Endothelial cell of hepatic sinusoid (primary cell): ENCODE results near the gene MKNK1.

Experiments
- in situ Hi-C: cut with HindIII; loops from 2 replicates; pipeline ENCODE4 v1.10.0; 2017; ENCODE audit warnings: low sequenced_read_pairs

The MKNK1 gene

DNA sequence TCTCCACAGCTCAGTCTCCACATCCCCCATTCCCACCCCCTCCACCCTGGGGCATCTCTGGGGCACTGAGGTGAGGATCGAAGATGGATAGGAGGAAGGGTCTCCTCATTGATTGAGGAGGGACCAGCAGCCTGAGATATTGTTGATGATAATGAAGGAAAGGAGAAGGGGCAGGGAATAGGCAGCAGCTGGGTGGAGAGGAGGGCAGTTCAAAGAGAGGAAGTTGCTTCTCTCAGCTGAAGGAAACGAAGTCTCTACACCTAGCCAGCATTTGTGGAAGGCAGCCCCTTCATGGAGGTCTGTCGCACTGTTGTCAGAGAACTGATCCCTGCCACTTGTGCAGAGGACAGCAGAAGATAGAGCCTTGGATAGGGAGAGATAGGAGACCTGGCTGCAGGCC lies 58.3 kb downstream of the MKNK1 start:
- in situ Hi-C loops: no loop called here

DNA sequence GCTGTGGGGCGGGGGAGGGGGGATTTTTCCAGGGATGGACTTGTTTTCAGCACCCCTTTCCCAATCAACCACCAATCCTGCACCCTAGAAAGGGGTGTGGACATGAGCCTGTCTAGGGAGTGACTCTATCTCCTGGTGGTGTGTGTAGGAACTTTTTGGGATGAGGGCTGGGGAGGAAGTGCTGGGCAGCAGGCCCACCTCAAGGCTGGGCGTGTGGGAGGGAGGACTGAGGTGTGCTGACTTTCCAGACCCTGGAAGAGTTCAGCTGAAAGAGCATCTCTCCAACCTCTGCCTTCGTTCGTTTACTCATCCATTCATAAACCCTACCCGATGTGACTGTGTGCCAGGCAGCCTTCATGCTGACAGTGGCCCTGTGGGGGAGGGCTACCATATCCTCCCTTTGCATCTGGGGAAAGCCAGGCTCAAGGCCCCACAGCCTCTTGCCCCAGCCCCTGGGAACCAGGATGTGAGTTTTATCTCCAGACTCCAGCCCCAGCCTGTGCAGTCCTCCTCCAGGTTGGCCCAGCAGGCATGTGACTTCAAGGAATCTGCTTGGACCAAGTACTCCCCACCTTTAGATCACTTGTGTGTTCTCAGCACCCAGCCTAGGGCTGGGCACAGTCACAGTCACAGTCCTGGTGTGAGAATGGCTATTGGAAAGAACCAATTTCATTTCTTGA lies 59.4 kb downstream of the MKNK1 start:
- in situ Hi-C loops: no loop called here

DNA sequence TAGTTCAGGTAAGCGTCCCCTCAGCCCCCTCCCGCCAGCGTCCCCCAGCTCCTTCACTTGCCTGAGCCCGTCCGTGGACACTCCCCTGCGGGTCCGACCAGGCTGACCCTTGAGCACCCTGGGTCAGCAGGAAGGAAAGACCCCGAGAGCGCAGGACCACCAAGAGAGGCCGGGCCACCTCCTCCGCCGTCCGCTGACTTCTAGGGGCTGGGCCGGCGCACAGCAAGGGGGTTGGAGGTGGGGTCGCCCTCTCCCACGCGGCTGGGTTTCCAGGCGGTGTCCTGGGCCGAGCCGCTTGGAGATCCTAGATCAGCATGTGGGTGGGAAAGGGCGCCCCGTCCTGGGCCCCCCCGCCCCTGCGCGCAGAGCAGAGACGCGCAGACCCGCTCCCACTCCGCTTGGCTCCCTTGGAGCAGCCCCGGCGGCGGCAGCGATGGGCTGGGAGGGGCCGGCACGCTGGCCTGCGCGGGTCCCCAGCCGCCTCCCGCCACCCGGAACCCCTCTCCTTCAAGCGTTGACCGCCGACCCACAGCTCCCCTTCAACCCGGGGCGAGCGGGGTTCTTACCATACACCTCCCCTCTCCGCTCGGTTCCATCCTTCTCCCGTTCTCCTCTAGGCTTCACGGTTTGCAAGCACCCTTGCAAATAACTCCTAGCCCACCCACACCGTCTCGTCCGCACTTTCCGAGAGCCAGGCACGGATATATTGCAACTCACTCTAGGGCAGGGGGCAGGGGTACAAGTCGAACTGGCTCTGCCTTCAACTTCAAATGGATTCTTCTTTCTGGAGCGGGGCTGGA lies 60.1 kb downstream of the MKNK1 start:
- in situ Hi-C loops: no loop called here

DNA sequence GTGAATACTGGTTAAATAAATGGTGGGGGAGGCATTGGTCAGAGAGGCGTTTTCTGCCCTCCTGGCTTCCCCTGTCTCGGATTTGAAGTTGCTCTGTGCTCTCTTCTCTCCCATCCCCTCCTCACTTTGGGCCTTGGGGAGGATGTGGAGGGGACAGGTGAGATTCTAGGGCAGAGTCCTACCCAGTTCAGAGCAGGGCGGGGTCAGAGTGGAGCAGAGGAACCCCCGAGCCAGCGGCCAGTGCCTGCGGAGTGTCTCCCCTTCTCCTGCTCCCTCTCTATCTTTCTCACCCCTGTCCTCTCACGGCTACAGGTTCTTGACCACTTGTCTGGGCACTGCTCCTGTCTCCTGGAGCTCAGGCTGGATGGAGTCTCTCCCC lies 60.7 kb downstream of the MKNK1 start:
- in situ Hi-C loops: no loop called here

DNA sequence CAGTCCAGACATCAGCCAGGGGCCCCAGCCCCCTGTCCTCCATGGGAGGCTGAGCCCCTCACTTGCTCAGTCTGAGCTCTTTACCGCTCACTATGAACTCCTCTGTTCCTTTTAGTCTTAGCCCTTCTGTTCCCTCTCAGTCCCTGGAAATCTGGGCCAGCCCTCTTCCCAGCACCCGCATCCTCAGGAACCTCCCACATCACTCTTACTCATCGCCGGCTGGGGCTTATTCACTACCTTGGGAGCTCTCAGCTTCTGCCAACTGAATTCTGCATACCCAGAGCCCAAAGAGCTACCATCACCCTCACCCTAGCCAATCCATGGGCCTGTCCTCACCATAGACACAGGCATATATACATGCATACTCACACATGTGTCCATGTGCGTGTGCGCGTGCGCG lies 64.1 kb downstream of the MKNK1 start:
- in situ Hi-C loops: loop anchor here (5.0 kb wide), 1 partner anchor 108 kb away; no protein-coding TSS in a partner anchor

DNA sequence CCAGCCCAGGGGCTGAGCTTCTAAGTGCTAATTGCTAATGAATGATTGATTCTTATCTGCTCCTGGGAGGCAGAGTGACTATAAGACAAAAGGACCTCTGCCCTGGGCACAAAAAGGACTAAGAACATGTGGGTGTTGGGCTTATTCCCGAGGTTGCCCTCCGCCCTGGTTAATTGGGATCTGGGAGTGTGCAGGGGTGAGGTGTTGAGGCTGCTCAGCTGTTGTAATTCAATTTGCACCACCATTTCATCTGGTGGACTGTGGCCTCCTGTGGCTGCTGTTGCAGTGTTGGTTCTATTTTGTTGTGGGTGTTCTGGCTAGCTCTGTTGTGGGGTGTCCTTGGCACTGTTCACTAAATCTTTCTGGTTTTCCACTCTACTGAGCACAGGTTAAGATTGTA lies 65.9 kb downstream of the MKNK1 start:
- in situ Hi-C loops: loop anchor here (5.0 kb wide), 1 partner anchor 106 kb away; no protein-coding TSS in a partner anchor

DNA sequence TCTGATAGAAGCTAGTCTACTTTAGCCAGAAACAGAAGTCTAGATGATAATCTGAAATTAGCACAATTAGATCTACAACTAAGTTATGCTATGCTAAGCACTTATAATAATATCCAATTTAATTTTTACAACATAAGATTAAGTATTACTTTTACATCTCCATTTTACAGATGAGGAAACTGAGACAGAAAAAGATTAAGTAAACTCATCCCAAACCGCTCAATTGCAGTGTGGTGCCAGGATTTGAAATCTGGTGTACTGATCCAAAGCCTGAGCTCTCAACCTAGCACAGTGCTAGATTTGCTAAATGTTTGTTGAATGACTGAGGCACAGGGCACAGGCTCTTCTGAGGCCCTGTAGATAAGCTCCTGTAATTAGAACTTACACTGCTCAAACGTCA lies 66.4 kb downstream of the MKNK1 start:
- in situ Hi-C loops: loop anchor here (5.0 kb wide), 1 partner anchor 105 kb away; no protein-coding TSS in a partner anchor

DNA sequence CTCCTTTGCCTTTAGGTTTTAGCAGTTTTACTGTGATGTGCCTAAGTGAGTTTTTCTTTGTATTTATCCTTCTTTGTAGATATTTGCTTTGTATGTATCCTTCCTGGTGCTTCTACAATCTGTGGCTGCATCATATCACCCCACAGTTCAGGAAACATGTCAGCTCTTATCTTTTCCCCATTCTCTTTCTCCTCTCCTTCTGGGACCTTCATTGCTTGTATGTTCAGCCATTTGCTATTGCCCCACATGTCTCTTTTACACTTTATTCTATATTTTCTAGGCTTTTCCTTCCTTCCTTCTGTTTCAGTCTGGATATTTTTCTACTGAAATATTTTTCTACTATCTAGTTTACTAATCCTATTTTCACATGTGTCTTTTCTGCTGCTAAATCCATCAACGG lies 67.5 kb downstream of the MKNK1 start:
- in situ Hi-C loops: loop anchor here (5.0 kb wide), 1 partner anchor 104 kb away; no protein-coding TSS in a partner anchor

DNA sequence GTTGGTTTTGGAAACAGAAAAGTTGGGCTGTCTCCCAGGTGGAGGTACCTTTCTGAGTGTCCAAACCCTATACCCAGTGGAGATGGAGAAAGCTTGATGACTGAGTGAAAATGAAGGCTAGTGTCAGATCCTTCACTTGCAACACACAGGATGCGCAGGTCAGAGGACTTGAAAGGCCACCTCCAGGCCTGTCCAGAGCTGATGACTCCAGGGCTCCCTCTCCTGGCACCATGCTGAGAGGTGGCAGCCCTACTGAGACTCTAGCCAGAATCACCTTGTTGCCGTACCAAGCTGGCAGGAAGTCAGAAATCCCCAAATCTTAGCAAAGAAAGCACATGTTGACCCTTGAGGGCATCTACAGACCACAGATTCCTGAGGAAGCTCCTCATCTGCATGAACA lies 69.0 kb downstream of the MKNK1 start:
- in situ Hi-C loops: loop anchor here (5.0 kb wide), 1 partner anchor 103 kb away; no protein-coding TSS in a partner anchor

DNA sequence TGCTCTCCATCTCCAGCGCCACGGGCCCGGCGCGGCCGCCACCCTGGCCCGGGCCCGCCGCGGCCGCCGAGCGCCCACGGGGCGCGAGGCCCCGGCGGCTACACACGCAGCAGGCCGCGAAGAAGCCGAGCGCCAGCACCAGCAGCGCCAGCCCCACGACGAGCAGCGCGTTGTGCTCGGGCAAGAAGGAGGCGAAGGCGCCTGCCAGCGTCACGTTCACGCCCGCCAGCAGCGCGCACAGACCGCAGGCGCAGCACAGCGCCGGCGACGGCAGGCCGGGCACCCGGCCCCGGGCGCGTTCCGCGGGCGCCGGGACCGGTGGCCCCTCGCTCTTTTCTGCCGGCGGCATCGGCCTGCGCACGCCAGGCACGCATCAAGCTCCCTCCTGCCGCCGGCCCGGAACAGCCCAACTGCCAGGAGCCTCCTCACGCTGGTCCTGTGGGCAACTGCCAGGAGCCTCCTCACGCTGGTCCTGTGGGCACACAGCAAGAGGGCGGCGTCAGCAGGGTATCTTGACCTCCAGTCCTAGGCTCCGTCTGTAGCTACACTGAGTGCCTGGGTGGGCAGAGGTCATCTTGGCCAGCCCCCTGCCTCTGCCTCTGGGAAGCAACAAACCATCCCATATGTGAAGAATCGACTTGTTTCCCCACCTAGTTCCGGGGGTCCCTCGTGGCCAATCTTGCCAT lies 70.7 kb downstream of the MKNK1 start:
- in situ Hi-C loops: no loop called here

DNA sequence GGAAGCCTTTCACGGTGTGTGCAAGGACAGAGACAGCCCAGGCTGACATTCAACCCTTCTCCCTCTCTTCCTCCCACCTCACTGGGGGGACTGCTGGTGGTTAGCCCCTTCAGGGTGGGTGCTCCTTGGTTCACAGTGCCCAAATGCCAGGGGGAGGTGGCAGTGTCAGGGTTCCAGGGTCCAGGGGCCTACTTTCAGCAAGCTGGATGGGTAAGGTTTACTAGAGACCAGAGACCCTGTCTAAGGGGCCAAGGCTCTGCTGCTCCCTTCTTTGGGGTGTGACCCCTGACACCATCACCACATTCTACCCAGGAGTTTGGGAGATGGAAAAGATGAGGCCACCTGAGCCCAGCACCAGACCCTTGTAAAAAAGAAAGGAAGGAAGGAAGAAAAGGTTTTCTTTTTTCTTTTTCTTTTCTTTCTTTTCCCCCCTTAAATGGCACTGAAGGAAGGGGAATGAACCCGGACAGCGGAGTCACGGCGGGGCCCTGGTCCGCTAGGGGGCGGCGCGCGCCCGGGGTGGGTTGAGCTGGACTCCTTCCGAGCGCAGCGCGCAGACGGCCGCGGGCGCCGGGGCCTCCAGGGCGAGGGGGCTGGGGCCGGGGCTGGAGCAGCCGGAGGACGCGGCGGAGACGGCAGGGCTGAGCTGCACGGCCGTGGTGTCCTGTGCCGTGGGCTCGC lies 71.4 kb downstream of the MKNK1 start:
- in situ Hi-C loops: no loop called here

DNA sequence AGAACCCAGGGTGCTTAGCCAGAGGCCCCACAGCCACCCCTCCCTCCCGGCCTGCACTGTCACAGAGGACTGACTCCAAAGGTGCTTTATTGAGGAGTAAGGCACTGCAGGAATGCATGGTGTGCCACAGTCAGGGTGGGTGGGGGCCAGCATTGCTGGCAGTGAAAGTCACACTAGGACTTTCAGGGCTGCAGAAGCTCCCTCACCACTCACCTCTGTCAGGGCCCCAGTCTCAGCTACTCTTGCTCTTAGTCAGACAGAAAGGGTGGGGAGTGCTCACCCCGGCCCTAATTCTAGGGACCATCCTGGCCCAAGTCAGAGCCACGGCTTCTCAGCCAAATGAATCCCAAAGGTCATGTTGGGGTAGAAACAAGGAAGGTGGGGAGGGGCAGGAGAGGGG lies 72.0 kb downstream of the MKNK1 start:
- in situ Hi-C loops: no loop called here

DNA sequence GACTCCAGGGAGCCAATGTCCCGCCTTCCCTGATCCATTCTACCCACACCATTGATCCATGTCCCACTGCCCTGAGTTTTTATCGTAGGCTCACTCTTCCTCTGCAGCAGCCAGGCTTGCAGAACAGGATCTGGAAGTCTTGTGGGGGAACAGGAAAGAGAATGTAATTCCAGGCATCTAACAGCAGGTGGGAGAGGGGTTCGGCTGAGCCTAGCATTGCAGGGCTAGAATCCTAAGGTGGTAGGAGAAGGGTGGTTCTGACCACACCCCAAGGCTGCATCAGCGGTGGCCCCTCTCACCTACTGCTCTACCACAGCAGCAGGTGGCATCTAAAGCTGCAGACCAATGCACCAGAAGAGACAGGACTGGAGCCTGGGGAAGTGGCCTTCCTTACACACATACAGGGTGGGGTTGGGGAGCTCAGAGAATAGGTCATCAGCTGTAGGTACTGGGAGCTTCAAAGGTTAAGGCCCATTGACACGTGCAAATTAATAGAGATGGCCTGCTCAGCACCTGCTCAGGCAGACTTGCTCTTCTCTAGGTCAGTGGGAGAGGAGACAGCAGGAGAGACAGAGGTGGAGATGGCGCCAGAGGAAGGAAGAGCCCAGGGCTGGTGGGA lies 73.2 kb downstream of the MKNK1 start:
- in situ Hi-C loops: no loop called here

DNA sequence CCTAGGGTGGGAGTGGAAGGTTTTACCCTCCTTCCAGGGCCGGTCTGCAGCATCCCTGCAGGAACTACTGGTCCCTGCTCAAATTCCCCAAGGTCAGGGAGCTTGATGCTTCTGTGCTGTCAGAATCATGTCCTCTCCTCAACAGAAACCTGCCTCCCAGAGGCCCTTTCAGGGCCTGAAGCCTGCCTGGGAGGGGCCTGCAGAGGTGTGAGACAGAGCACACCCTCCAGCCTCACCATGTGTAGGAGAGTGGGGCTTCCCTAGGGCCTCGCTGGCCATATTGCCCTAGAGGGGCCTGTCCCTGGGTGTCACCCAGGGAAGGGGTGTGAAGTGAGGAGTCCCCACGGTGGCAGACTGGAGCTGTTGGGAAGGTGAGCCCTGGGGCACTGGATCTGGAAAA lies 73.8 kb downstream of the MKNK1 start:
- in situ Hi-C loops: no loop called here

DNA sequence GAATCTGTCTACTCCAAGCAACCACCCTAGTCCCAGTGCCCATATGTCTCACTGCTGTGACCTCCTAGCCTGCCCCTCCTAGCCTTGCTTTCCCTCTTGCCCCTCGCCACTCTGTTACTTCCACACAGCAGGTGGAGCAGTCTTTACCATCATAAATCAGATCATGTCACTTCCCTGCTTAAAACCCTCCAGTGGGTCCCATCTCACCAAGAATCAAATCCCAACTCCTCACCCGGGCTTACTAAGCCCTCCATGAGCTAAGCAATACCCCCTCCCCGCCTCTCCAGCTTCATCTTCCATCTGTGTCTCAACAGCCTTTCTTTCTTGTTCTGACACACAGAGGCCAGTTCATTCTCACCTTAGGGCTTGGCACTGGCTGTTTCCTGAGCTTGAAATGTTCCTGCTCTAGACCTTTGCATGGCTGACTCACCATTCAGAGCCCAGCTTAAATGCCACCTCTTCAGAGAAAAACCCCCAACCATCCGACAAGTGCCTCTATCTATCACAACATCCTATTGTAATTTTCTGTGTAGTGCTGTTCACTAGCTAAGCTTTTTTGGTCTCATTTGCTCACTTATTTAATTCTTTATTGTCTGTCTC lies 74.9 kb downstream of the MKNK1 start:
- in situ Hi-C loops: no loop called here

DNA sequence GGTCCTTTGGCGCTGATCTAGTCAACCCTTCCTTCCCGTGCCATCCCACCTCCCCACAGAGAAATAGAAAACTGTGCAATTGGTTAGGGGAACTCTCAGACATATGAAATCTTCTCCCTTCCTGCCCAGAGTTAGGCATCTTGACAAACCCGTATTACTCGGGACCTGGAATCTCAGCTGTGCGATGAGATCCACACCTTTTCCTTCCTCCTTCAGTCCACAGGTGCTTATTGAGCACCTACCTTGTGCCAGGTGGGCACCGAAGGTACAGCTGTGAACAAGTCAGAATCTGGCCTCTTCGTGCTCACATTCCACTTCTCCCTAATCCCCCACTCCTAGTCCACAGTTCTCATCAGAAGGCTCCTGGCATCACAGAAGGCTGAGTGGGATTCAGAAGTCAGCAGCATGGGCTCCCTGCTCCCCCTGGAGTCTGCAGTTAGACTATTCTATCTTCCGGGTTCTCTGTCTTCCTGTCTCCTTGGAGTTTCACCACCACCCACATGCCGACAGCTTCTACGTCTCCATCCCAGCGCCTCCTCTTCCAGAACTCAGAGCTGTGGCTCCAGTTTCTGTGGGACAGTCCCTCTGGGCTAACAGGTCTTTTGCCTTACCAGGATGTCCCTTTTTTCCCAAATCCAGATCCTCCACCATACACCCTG lies 75.6 kb downstream of the MKNK1 start:
- in situ Hi-C loops: no loop called here

DNA sequence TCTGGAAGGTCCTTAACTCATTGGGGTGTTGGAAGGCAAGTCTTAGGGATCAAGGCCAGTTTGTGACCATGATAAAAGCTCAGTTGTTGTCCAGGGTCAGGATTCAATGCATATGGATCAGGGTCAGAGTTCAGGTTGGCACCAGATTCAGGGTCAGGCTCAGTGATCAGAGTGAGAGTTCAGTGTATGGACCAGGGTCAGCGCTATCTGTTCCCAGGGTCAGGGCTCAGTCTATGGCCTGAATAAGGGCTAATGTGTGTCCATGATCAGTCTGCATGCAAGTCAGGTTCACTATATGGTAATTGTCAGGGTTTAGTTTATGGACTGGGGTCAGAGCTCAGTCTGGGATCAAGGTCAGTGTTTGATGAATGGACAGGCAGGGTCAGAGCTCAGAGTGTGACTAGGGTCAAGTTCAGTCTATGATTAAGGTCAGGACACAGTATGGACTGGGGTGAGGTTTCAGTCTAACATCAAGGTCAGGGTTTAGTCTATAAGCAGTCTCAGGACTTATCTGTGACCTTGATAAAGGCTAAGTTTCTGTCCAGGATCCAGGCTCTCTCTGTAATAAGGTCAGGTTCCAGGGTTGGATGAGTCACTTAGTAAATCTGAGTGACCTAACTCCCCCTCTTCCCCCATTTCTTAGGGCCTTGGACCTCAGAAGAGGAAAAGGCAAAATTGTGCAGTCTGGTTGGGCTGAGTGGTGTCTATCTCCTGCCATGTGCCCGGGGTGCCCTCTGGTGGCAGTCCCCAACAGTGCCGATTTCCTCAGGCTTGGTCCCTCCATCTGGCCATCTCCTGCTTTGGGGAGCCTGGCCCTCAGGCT lies 76.4 kb downstream of the MKNK1 start:
- in situ Hi-C loops: no loop called here

DNA sequence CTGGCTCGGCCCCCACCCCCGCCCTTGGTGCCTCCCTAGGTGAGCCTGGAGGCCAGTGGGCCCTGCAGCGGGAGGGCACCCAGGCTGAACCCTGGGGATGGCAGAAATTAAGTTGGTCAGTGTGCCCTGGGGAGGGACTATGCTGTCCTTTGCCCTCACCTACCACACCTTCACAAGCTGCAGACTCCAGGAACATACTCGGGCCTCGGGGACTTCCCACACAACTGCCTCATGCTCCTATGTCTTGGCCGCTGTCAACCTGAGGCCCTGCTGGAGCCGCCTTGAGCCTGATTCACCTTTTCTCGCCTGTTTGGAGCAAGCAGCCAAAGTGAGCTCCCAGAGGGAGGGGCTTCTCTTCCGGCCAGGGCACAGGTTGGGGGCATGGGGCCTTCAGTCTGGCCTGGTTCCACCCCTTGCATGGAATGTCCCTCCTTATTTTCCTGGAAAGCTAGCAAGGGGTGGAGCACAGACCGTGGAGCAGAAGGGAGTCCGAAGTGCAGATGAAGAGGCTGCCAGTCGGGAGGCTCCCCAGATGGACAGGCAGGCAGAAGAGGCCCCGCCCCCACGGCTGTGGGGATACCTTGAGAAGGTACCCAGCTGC lies 77.3 kb downstream of the MKNK1 start:
- in situ Hi-C loops: no loop called here
